H9 (cell line): Measurements from ENCODE around the gene SIK2. TPM values are rescaled to one million over a fixed set of nuclear protein-coding genes. Genes with fewer than 3 reads are reported as not detected.

Source experiments
- DNase-seq: peaks from one replicate; pipeline ENCODE4 v3.0.0-alpha.2; 2017
- H2AFZ ChIP-seq: one replicate; pipeline ENCODE4 v1.6.1; 2013; ENCODE audit warnings: mild to moderate bottlenecking, low read length, control low read depth, moderate library complexity
- H2AK5ac ChIP-seq: 2 replicates; pipeline ENCODE4 v1.6.1; 2013; ENCODE audit warnings: low read length, control low read depth, mixed read lengths; ENCODE audit not compliant: insufficient read length
- H2BK120ac ChIP-seq: one replicate; pipeline ENCODE4 v1.6.1; 2013; ENCODE audit warnings: low read depth, mild to moderate bottlenecking, low read length, control low read depth, inconsistent platforms; ENCODE audit not compliant: poor library complexity, severe bottlenecking
- H2BK12ac ChIP-seq: 2 replicates; pipeline ENCODE4 v1.6.1; 2013; ENCODE audit warnings: low read length, control low read depth, mixed read lengths, low read depth; ENCODE audit not compliant: insufficient read length
- H2BK15ac ChIP-seq: 2 replicates; pipeline ENCODE4 v1.6.1; 2013; ENCODE audit warnings: low read depth, low read length, control low read depth
- H2BK20ac ChIP-seq: one replicate; pipeline ENCODE4 v1.6.1; 2013; ENCODE audit warnings: low read depth, mild to moderate bottlenecking, low read length, control low read depth, inconsistent platforms; ENCODE audit not compliant: poor library complexity, severe bottlenecking
- H2BK5ac ChIP-seq: 2 replicates; pipeline ENCODE4 v1.6.1; 2013; ENCODE audit warnings: low read length, control low read depth, mixed read lengths; ENCODE audit not compliant: insufficient read length
- H3K14ac ChIP-seq: 2 replicates; pipeline ENCODE4 v1.6.1; 2013; ENCODE audit warnings: low read length, control low read depth; ENCODE audit not compliant: insufficient read depth
- H3K18ac ChIP-seq: 2 replicates; pipeline ENCODE4 v1.6.1; 2013; ENCODE audit warnings: low read depth, mild to moderate bottlenecking, mixed read lengths, low read length, control low read depth; ENCODE audit not compliant: insufficient read length
- H3K23ac ChIP-seq: 2 replicates; pipeline ENCODE4 v1.6.1; 2013; ENCODE audit warnings: low read length, control low read depth, mixed read lengths, low read depth; ENCODE audit not compliant: insufficient read length
- H3K23me2 ChIP-seq: 2 replicates; pipeline ENCODE4 v1.6.1; 2013; ENCODE audit warnings: low read depth, mild to moderate bottlenecking, mixed read lengths, low read length, control low read depth; ENCODE audit not compliant: insufficient read length, poor library complexity, severe bottlenecking
- H3K27ac ChIP-seq: 2 replicates; pipeline ENCODE4 v1.5.1; 2013; ENCODE audit warnings: low read length, control low read depth, mixed read lengths, low read depth; ENCODE audit not compliant: insufficient read length
- H3K27me3 ChIP-seq: 2 replicates; pipeline ENCODE4 v1.6.1; 2013; ENCODE audit warnings: low read length, control low read depth, inconsistent platforms; ENCODE audit not compliant: insufficient read depth
- H3K4ac ChIP-seq: 2 replicates; pipeline ENCODE4 v1.6.1; 2013; ENCODE audit warnings: low read depth, mild to moderate bottlenecking, control low read depth, inconsistent platforms, low read length, moderate library complexity
- H3K4me1 ChIP-seq: 2 replicates; pipeline ENCODE4 v1.6.1; 2013; ENCODE audit warnings: low read length, control low read depth, inconsistent platforms; ENCODE audit not compliant: insufficient read depth
- H3K4me2 ChIP-seq: 2 replicates; pipeline ENCODE4 v1.6.1; 2013; ENCODE audit warnings: low read length, control low read depth, mixed read lengths; ENCODE audit not compliant: insufficient read length, insufficient read depth
- H3K56ac ChIP-seq: 2 replicates; pipeline ENCODE4 v1.6.1; 2013; ENCODE audit warnings: low read depth, mild to moderate bottlenecking, mixed read lengths, low read length, control low read depth; ENCODE audit not compliant: insufficient read length
- H3K79me1 ChIP-seq: 2 replicates; pipeline ENCODE4 v1.6.1; 2013; ENCODE audit warnings: low read depth, mild to moderate bottlenecking, moderate library complexity, low read length, control low read depth, inconsistent platforms; ENCODE audit not compliant: insufficient read depth, poor library complexity, severe bottlenecking
- H3K79me2 ChIP-seq: 2 replicates; pipeline ENCODE4 v1.6.1; 2013; ENCODE audit warnings: low read length, control low read depth, inconsistent platforms; ENCODE audit not compliant: insufficient read depth
- H3K9ac ChIP-seq: 2 replicates; pipeline ENCODE4 v1.6.1; 2013; ENCODE audit warnings: low read length, control low read depth, mixed read lengths; ENCODE audit not compliant: insufficient read length; ENCODE audit errors: extremely low read depth
- H3K9me3 ChIP-seq: one replicate; pipeline ENCODE4 v1.6.1; 2013; ENCODE audit warnings: low read depth, low read length, inconsistent platforms; ENCODE audit not compliant: control insufficient read depth
- H3T11ph ChIP-seq: one replicate; pipeline ENCODE4 v1.6.1; 2013; ENCODE audit warnings: mild to moderate bottlenecking, low read length, control low read depth, inconsistent platforms
- H4K20me1 ChIP-seq: one replicate; pipeline ENCODE4 v1.6.1; 2013; ENCODE audit not compliant: control insufficient read depth, insufficient read length, insufficient read depth
- H4K5ac ChIP-seq: 2 replicates; pipeline ENCODE4 v1.6.1; 2013; ENCODE audit warnings: low read depth, mild to moderate bottlenecking, mixed read lengths, low read length, control low read depth; ENCODE audit not compliant: insufficient read length
- H4K8ac ChIP-seq: replicated peaks from 2 replicates; pipeline ENCODE4 v1.6.1; 2013; ENCODE audit warnings: low read length, control low read depth, mixed read lengths, low read depth; ENCODE audit not compliant: insufficient read length
- H4K91ac ChIP-seq: 2 replicates; pipeline ENCODE4 v1.6.1; 2013; ENCODE audit warnings: low read depth, mild to moderate bottlenecking, moderate library complexity, mixed read lengths, low read length, control low read depth; ENCODE audit not compliant: insufficient read length
- H3K27ac Mint-ChIP-seq, 3 experiments: 2 replicates in 2 of 3; 3 replicates in 1 of 3; pipeline ENCODE4 v1.8.0; 2020 to 2021; ENCODE audit warnings: mixed read lengths in 3 of 3, mild to moderate bottlenecking in 1 of 3, moderate library complexity in 1 of 3
- H3K27me3 Mint-ChIP-seq: 2 replicates; pipeline ENCODE4 v1.8.0; 2021; ENCODE audit warnings: low read depth, mild to moderate bottlenecking, moderate library complexity, mixed read lengths
- H3K36me3 Mint-ChIP-seq, 3 experiments: 2 replicates in 2 of 3; 3 replicates in 1 of 3; pipeline ENCODE4 v1.8.0; 2020 to 2021; ENCODE audit warnings: low read depth in 3 of 3, mixed read lengths in 3 of 3; ENCODE audit not compliant: insufficient read depth in 1 of 3
- H3K4me1 Mint-ChIP-seq, 2 experiments: 2 replicates each; pipeline ENCODE4 v1.8.0; 2020; ENCODE audit warnings: mixed read lengths in 2 of 2
- H3K4me3 Mint-ChIP-seq, 2 experiments: 2 replicates in 1 of 2; 3 replicates in 1 of 2; pipeline ENCODE4 v1.8.0; 2020 to 2021; ENCODE audit warnings: mild to moderate bottlenecking in 2 of 2, mixed read lengths in 2 of 2, moderate library complexity in 1 of 2
- H3K9me3 Mint-ChIP-seq, 2 experiments: 2 replicates in 1 of 2; 3 replicates in 1 of 2; pipeline ENCODE4 v1.8.0; 2020; ENCODE audit warnings: mild to moderate bottlenecking in 2 of 2, mixed read lengths in 2 of 2, moderate library complexity in 1 of 2
- WGBS: extraction: QIAGEN DNeasy Blood & Tissue Kit; methylation state at CpG from one replicate; pipeline ENCODE4 v1.1.7; 2013; ENCODE audit warnings: missing lambda C conversion rate, low lambda C conversion rate, mixed read lengths; ENCODE audit not compliant: insufficient read length; ENCODE audit errors: extremely low coverage; 5-methylcytosine and 5-hydroxymethylcytosine counted together
- total RNA-seq: library from RNA; stranded (reverse); gene quantifications from 2 replicates; pipeline ENCODE4 v1.2.1, GENCODE V29; 2021
- TF ChIP-seq, protein P1 (sequence below): fragments of 200-600 bp; sonication (generic); conservative IDR thresholded peaks from 3 replicates; pipeline ENCODE4 v1.8.0; 2021; ENCODE audit warnings: antibody characterized with exemption, mild to moderate bottlenecking

Gene SIK2
- total RNA-seq, 1 experiment from 2014 or later, result 7.5 TPM

DNA sequence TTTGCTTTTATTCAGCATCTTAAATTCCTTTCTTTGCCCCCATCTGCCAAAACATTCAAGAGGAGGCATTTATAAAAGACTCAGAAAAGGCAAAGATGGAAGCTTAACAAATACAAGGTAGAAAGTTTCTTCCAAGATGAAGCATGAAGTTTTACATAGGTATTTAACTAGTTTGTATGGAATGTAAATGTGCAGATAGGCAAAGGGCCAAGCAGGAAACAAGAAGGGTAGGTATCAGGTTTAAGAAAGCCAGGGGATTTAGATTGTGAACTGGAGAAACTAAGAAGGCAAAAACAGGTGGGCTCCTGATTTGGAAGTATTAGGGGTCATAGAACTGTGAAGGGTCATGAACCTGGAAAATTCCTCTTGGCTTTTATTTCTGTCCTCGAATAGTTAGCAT, 101.3 kb downstream of the SIK2 start:
- Histone ChIP-seq H4K8ac (no peak overlapping the region), H3K9ac (no peak overlapping the region), H3K27me3 (no peaks in the 10 kb centered on the region), H3K18ac (no peak overlapping the region), H4K5ac (no peak overlapping the region), H3K14ac (no peak overlapping the region), H2BK5ac (no peak overlapping the region), H2BK15ac (no peak overlapping the region), H2BK12ac (no peak overlapping the region), H3K27ac (no peak overlapping the region), H3T11ph (no peak overlapping the region), H3K56ac (no peak overlapping the region), H3K23me2 (no peaks in the 10 kb centered on the region), H2BK20ac (no peak overlapping the region), H3K4ac (no peak overlapping the region), H3K79me2 (no peaks in the 10 kb centered on the region), H4K20me1 (no peaks in the 10 kb centered on the region), H2AFZ (no peak overlapping the region), H2BK120ac (no peak overlapping the region), H3K23ac (no peak overlapping the region), H3K4me1 (peaks cover 3% of the 10 kb centered on the region; the same call in 1 of the 2 replicates), H2AK5ac (no peak overlapping the region), H3K79me1 (no peaks in the 10 kb centered on the region), H3K4me2 (no peak overlapping the region), H4K91ac (no peak overlapping the region), H3K9me3 (no peaks in the 10 kb centered on the region)
- DNase-seq, result no peak
- Mint-ChIP-seq H3K27me3 (no peaks in the 10 kb centered on the region), H3K36me3 (peaks cover 2 to 9% (median 8%) of the 10 kb centered on the region in 3 experiments; a peak in 5 of 7 replicates), H3K9me3 (no peaks in the 10 kb centered on the region), H3K4me3 (no peak overlapping the region), H3K27ac (no peak overlapping the region), H3K4me1 (peaks cover 12 to 14% of the 10 kb centered on the region in 2 experiments)
- no CpG with 5 or more reads among the region's 1 CpG for WGBS
- TF ChIP-seq, protein P1, sequence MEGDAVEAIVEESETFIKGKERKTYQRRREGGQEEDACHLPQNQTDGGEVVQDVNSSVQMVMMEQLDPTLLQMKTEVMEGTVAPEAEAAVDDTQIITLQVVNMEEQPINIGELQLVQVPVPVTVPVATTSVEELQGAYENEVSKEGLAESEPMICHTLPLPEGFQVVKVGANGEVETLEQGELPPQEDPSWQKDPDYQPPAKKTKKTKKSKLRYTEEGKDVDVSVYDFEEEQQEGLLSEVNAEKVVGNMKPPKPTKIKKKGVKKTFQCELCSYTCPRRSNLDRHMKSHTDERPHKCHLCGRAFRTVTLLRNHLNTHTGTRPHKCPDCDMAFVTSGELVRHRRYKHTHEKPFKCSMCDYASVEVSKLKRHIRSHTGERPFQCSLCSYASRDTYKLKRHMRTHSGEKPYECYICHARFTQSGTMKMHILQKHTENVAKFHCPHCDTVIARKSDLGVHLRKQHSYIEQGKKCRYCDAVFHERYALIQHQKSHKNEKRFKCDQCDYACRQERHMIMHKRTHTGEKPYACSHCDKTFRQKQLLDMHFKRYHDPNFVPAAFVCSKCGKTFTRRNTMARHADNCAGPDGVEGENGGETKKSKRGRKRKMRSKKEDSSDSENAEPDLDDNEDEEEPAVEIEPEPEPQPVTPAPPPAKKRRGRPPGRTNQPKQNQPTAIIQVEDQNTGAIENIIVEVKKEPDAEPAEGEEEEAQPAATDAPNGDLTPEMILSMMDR, result no peak
